HFFc6 (cell line): ENCODE results near the gene PPIA. TPM values are rescaled to one million over a fixed set of nuclear protein-coding genes. Genes with fewer than 3 reads are reported as not detected.
A peak's percentile ranks its signal among the peaks of the same experiment; 100 is the strongest.
"Not testable (repeated sequence)": the region's sequence is repeated elsewhere in the genome, so short reads cannot be mapped to it uniquely, and the experiment has no call there.

Experiments
- DNase-seq: peaks from one replicate; pipeline ENCODE4 v3.0.0-alpha.2; 2018
- H3K27ac Mint-ChIP-seq: 2 replicates; pipeline ENCODE4 v1.8.0; 2020; ENCODE audit warnings: mild to moderate bottlenecking, mixed read lengths
- H3K27me3 Mint-ChIP-seq: 2 replicates; pipeline ENCODE4 v1.8.0; 2021; ENCODE audit warnings: mild to moderate bottlenecking, moderate library complexity, mixed read lengths; ENCODE audit not compliant: insufficient read depth
- H3K36me3 Mint-ChIP-seq: 2 replicates; pipeline ENCODE4 v1.8.0; 2021; ENCODE audit warnings: low read depth, mixed read lengths
- H3K4me1 Mint-ChIP-seq: 2 replicates; pipeline ENCODE4 v1.8.0; 2020; ENCODE audit warnings: low read depth, mixed read lengths
- H3K4me3 Mint-ChIP-seq: 2 replicates; pipeline ENCODE4 v1.8.0; 2020; ENCODE audit warnings: mild to moderate bottlenecking, moderate library complexity, mixed read lengths
- H3K9me3 Mint-ChIP-seq: 2 replicates; pipeline ENCODE4 v1.8.0; 2020; ENCODE audit warnings: mild to moderate bottlenecking, mixed read lengths
- total RNA-seq, 6 experiments: library from RNA; stranded (reverse); fragmentation: NEBNext Ultra II Directional; extraction: Animal tissue kit (Norgen Biotek cat#: 25700); gene quantifications; 2 replicates in 1 of 6; 3 replicates in 5 of 6; pipeline ENCODE4 v1.2.3, GENCODE V29; 2021
- TF ChIP-seq, protein P1 (sequence below): fragments of 200-600 bp; sonication (generic); IDR thresholded peaks from 2 replicates; pipeline ENCODE4 v1.5.0; 2021; ENCODE audit warnings: antibody characterized with exemption, mild to moderate bottlenecking

The PPIA gene
- total RNA-seq, 6 experiments from 2014 or later: 2,348 to 2,538 (median 2,460) TPM

DNA sequence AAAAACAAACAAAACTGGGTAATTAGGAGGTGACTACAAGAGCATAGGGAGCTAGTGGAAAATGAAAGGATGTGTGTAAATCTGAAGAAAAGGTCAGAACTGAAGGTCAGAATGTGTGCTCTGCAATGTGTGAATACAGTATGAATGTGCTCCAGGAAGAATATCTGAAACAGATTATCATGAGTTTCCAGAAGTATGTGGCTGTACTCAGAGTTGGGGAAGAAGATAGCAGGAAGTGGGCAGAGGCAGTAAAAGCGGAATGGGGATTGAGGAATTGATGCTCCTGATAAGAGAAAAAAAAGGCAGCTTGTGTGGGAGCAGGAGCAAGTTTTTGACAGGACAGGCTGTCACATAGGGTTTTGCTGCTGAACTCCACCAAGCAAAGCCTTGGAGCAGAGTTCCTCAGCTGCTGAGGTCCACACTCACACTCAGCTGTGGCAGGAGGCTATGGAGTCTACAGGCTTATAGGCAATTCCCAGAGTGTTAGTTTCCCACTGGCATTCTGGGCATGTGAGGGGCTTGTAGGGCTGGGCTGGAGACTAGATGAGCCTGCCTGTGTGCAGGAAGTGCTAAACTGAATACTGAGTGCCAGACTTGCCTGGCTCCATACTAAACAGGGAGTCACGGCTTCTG is 28.5 kb downstream of the PPIA start:
- H3K4me3 Mint-ChIP-seq: peak overlapping the region; percentile 1; the same call in 1 of the 2 replicates
- no peaks in the 10 kb centered on the region for H3K9me3 Mint-ChIP-seq
- H3K36me3 Mint-ChIP-seq: peaks cover 12% of the 10 kb centered on the region
- peak overlapping the region; percentile 76 for H3K27ac Mint-ChIP-seq
- H3K27me3 Mint-ChIP-seq: peaks cover 1% of the 10 kb centered on the region; the same call in 1 of the 2 replicates
- TF ChIP-seq, protein P1, sequence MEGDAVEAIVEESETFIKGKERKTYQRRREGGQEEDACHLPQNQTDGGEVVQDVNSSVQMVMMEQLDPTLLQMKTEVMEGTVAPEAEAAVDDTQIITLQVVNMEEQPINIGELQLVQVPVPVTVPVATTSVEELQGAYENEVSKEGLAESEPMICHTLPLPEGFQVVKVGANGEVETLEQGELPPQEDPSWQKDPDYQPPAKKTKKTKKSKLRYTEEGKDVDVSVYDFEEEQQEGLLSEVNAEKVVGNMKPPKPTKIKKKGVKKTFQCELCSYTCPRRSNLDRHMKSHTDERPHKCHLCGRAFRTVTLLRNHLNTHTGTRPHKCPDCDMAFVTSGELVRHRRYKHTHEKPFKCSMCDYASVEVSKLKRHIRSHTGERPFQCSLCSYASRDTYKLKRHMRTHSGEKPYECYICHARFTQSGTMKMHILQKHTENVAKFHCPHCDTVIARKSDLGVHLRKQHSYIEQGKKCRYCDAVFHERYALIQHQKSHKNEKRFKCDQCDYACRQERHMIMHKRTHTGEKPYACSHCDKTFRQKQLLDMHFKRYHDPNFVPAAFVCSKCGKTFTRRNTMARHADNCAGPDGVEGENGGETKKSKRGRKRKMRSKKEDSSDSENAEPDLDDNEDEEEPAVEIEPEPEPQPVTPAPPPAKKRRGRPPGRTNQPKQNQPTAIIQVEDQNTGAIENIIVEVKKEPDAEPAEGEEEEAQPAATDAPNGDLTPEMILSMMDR: no peak
- H3K4me1 Mint-ChIP-seq: peaks cover 32% of the 10 kb centered on the region
- peak; percentile 68 for DNase-seq

DNA sequence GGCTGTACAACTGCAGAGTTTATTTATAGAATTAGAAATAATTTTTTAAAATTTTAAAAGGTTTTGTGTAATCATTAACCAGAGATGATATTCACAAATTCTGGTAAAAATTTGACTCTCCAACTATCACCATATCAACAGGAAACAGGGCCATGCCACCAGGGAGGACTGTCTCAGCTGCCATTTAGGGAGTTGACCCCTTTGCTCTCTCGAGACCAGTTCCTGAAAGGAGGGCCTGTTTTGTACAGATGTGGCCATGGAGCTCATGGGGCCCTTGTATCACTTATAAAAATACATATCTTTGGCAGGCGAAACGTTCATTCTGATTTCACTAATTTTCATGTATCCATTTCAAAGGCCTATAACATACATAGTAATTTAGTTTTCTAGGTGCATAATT is 31.1 kb downstream of the PPIA start:
- peaks cover 14% of the 10 kb centered on the region for H3K36me3 Mint-ChIP-seq
- no peaks in the 10 kb centered on the region for H3K9me3 Mint-ChIP-seq
- peaks cover 32% of the 10 kb centered on the region for H3K4me1 Mint-ChIP-seq
- H3K4me3 Mint-ChIP-seq: no peak overlapping the region
- TF ChIP-seq, protein P1: no peak
- H3K27ac Mint-ChIP-seq: no peak overlapping the region
- H3K27me3 Mint-ChIP-seq: peaks cover 1% of the 10 kb centered on the region; the same call in 1 of the 2 replicates
- DNase-seq: no peak

DNA sequence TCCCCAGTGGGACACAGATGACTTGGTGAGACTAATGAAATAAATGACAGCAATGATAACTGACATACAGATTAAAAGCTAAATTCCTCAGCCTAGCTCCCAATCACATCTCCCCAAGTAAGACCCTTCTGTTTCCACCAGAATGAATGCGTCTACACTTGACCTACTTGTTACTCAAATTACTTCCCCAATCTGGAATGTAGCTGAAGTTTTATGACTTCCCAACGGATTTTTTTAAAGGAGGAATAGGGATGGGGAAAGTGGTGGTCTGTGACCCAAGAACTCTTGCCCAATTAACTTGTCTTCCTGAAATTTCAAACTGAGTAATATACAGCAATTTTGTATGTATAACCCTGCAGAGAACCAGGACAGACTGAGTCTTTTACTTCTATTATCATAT is 42.3 kb downstream of the PPIA start:
- TF ChIP-seq, protein P1: no peak
- no peaks in the 10 kb centered on the region for H3K9me3 Mint-ChIP-seq
- H3K36me3 Mint-ChIP-seq: peaks cover 17% of the 10 kb centered on the region
- H3K4me3 Mint-ChIP-seq: no peak overlapping the region
- DNase-seq: no peak
- H3K27me3 Mint-ChIP-seq: no peaks in the 10 kb centered on the region
- H3K27ac Mint-ChIP-seq: no peak overlapping the region
- no peaks in the 10 kb centered on the region for H3K4me1 Mint-ChIP-seq

DNA sequence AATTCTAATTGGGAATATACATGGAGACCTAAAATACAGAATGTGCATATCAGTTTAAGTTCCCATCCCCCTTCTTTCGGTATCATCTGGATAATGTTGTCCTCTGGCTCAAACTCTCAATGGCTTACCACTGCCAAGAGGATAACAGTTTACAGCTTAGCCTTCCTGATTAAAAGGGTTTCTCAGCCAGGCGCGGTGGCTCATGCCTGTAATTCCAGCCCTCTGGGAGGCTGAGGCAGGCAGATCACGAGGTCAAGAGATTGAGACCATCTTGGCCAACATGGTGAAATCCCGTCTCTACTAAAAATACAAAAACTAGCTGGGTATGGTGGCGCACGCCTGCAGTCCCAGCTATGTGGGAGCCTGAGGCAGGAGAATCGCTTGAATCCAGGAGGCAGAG is 46.2 kb downstream of the PPIA start:
- Mint-ChIP-seq H3K4me1 (peaks cover 20% of the 10 kb centered on the region), H3K27ac (peak overlapping the region; percentile 29; the same call in 1 of the 2 replicates), H3K36me3 (peaks cover 17% of the 10 kb centered on the region)
- H3K4me3 Mint-ChIP-seq, DNase-seq, H3K27me3 Mint-ChIP-seq, H3K9me3 Mint-ChIP-seq: not testable (repeated sequence)

DNA sequence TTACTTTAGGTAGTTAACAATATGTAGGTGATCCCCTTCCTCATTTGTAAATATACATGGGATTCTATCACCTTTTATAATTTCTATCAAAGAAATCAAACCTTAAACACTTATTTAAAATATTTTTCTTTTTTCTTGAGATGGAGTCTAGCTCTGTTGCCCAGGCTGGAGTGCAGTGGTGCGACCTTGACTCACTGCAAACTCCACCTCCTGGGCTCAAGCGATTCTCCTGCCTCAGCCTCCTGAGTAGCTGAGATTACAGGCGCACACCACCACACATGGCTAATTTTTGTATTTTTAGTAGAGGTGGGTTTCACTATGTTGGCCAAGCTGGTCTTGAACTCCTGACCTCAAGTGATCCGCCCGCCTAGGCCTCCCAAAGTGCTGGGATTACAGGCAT is 47.0 kb downstream of the PPIA start:
- H3K36me3 Mint-ChIP-seq: peaks cover 17% of the 10 kb centered on the region
- not testable (repeated sequence) for H3K4me3 Mint-ChIP-seq, H3K27me3 Mint-ChIP-seq, H3K9me3 Mint-ChIP-seq, H3K27ac Mint-ChIP-seq, DNase-seq
- peaks cover 20% of the 10 kb centered on the region for H3K4me1 Mint-ChIP-seq

DNA sequence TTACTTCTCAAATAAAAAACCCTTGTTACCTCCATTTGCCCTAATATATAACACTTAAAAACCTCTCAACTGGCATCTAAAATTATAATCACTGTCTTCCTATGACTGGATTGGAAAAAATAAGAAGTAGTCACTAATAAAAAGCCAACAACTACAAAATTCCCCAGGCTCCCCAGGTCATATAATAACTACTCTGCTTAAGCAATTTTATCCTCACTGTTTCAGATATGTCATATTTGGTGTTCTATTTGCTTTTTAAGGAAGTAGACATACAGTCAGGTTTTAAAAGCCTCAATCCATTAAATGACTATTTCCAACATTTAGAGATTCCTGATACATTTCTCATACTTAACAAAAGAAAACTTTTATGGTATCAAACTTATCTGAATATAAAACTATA is 49.0 kb downstream of the PPIA start:
- Mint-ChIP-seq H3K4me1 (peaks cover 38% of the 10 kb centered on the region), H3K27ac (peak overlapping the region; percentile 2), H3K9me3 (no peaks in the 10 kb centered on the region), H3K36me3 (peaks cover 12% of the 10 kb centered on the region), H3K4me3 (peak overlapping the region; percentile 99), H3K27me3 (no peaks in the 10 kb centered on the region)
- TF ChIP-seq, protein P1: no peak
- DNase-seq: no peak

DNA sequence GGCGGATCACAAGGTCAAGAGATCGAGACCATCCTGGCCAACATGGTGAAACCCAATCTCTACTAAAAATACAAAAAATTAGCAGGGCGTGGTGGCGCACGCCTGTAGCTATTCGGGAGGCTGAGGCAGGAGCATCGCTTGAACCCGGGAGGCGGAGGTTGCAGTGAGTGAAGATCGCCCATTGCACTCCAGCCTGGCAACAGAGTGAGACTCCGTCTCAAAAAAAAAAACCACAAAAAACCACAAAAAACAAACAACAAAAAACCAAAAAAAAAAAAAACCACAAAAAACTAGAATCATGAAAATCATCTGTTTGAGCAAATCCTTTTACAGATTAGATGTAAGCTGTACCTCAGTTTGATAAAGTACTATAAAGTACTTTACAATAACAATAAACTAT is 49.9 kb downstream of the PPIA start:
- H3K27ac Mint-ChIP-seq: peak overlapping the region; percentile 98
- H3K9me3 Mint-ChIP-seq, DNase-seq, H3K27me3 Mint-ChIP-seq: not testable (repeated sequence)
- H3K4me3 Mint-ChIP-seq: peak overlapping the region; percentile 99
- peaks cover 42% of the 10 kb centered on the region for H3K4me1 Mint-ChIP-seq
- H3K36me3 Mint-ChIP-seq: peaks cover 12% of the 10 kb centered on the region
